Effector memory CD8-positive, alpha-beta T cell (primary cell): ENCODE data around the gene AFF1.
A peak's percentile ranks its signal among the peaks of the same experiment; 100 is the strongest.
"Not testable (repeated sequence)": the region's sequence is repeated elsewhere in the genome, so short reads cannot be mapped to it uniquely, and the experiment has no call there.

Experiments used
- ATAC-seq: fragments of 150-1000 bp; cut with Tn5 transposase; replicated peaks from 2 replicates; pipeline ENCODE4 v1.10.0; 2021; ENCODE audit warnings: mild to moderate bottlenecking, moderate library complexity
- DNase-seq, 3 experiments: peaks; one replicate each; pipeline ENCODE4 v3.0.0; 2021
- H3K27ac Mint-ChIP-seq, 2 donors: one replicate each; pipeline ENCODE4 v1.8.0; 2022; ENCODE audit warnings: mild to moderate bottlenecking in 2 of 2, mixed read lengths in 2 of 2, moderate library complexity in 2 of 2
- H3K27me3 Mint-ChIP-seq, 2 donors: one replicate each; pipeline ENCODE4 v1.8.0; 2022; ENCODE audit warnings: mixed read lengths in 2 of 2
- H3K36me3 Mint-ChIP-seq: one replicate; pipeline ENCODE4 v1.8.0; 2022; ENCODE audit warnings: mild to moderate bottlenecking, moderate library complexity, mixed read lengths; ENCODE audit not compliant: insufficient read depth
- H3K4me1 Mint-ChIP-seq, 2 donors: one replicate each; pipeline ENCODE4 v1.8.0; 2022; ENCODE audit warnings: low read depth in 2 of 2, mixed read lengths in 2 of 2
- H3K4me3 Mint-ChIP-seq, 2 donors: one replicate each; pipeline ENCODE4 v1.8.0; 2022; ENCODE audit warnings: mild to moderate bottlenecking in 2 of 2, mixed read lengths in 2 of 2, moderate library complexity in 2 of 2
- H3K9me3 Mint-ChIP-seq, 2 donors: one replicate each; pipeline ENCODE4 v1.8.0; 2022; ENCODE audit warnings: mixed read lengths in 2 of 2

The AFF1 gene

DNA sequence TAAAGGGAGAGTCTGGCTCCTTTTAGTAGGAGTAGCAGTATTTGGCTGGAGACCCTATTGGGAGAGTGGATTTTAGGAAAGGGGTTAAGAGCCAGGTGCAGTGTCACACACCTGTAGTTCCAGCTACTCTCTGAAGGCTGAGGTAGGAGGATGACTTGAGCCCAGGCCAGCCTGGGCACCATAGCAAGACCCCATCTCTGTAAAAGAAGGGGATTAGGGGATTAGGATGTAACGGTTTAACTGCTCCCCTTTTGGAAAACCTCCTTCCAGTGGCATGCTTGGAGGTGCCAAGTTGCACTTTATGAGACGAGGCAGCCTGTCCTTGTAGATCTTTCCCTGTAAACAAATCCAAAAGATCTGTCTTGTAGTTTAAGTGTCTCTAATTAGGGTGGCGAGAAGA lies 145.7 kb downstream of the AFF1 start:
- Mint-ChIP-seq H3K4me3 (no peak overlapping the region), H3K4me1 (peaks cover 25 to 31% of the 10 kb centered on the region in 2 donors)

DNA sequence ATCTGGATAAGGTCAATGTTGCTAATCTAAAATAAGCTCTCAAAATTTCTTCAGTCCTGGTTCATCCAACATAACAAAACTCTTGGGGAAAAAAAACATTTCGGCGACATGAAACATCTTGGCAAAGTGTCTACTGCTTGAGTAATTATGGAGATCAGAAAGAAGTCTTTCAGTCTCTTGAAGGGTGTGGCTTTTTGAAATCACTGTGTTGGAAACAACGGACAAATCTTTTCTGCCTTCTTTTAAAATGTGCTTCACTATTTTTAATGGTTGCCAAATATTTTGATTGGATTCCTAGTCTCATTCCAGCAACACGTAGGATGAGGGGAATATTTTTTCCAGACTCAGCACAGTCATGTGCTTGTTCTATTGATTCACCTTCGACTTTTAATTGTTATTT lies 147.0 kb downstream of the AFF1 start:
- Mint-ChIP-seq H3K4me3 (no peak overlapping the region), H3K27ac (no peak overlapping the region), H3K9me3 (no peaks in the 10 kb centered on the region), H3K27me3 (no peaks in the 10 kb centered on the region), H3K36me3 (peaks cover 16% of the 10 kb centered on the region), H3K4me1 (peaks cover 24 to 31% of the 10 kb centered on the region in 2 donors)
- ATAC-seq = no peak
- DNase-seq = no peak

More for the DNA sequence above, 145.7 kb downstream of the AFF1 start:
- H3K36me3 Mint-ChIP-seq = peaks cover 13% of the 10 kb centered on the region
- H3K9me3 Mint-ChIP-seq = no peaks in the 10 kb centered on the region
- ATAC-seq (no peak), DNase-seq (no peak)
- peak overlapping the region; percentile 16 to 37 for H3K27ac Mint-ChIP-seq
- no peaks in the 10 kb centered on the region for H3K27me3 Mint-ChIP-seq

DNA sequence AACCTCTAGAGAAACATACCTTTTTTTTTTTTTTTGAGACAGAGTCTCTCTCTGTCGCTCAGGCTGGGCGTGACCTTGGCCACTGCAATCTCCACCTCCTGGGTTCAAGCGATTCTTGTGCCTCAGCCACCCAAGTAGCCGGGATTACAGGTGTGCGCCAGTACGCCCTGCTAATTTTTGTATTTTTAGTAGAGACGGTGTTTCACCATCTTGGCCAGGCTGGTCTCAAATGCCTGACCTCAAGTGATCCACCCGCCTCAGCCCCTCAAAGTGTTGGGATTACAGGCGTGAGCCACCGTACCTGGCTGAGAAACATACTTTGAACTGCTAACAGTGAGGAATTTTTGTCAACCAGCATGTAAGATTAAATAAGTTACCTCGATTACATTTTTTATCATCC lies 150.9 kb downstream of the AFF1 start:
- Mint-ChIP-seq H3K36me3 (peaks cover 22% of the 10 kb centered on the region), H3K4me1 (peaks cover 9 to 13% of the 10 kb centered on the region in 2 donors)
- DNase-seq, H3K9me3 Mint-ChIP-seq, ATAC-seq, H3K4me3 Mint-ChIP-seq, H3K27ac Mint-ChIP-seq, H3K27me3 Mint-ChIP-seq: not testable (repeated sequence)

DNA sequence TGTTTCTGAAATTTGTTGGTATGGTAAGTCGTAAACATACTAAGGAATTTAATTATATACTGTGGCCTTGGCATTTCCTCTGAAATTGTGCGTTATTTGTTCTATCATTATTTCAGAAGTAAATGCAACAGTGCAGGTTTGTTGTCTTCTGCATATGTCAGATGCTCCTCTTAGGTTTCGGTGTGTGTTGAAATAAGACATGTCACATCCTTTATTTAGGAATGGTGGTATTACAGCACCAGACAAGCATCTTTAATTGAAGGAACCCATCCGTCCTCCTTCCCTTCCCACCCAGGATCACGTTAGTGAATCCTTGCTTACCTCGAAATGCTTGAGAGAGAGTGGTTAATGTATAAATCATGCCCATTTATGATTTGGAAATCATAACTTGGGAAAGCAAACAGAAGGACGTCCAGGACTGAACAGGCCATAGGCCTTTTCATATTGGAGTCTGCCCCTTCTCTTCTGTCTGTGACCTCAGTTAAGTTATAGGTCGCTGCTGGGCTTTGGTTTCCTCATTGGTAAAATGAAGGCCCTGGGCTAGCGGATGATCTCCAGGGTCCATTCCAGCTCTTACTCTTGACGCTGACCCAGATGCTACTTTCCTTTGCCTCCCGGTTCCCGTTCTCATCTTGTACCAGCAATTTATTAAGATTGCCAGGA lies 151.5 kb downstream of the AFF1 start:
- H3K36me3 Mint-ChIP-seq = peaks cover 28% of the 10 kb centered on the region
- ATAC-seq (no peak), DNase-seq (no peak)
- H3K4me3 Mint-ChIP-seq = no peak overlapping the region
- H3K27me3 Mint-ChIP-seq = no peaks in the 10 kb centered on the region
- no peaks in the 10 kb centered on the region for H3K9me3 Mint-ChIP-seq
- H3K27ac Mint-ChIP-seq = peak overlapping the region in 1 of 2 donors; percentile 27
- peaks cover 7 to 12% of the 10 kb centered on the region in 2 donors for H3K4me1 Mint-ChIP-seq

DNA sequence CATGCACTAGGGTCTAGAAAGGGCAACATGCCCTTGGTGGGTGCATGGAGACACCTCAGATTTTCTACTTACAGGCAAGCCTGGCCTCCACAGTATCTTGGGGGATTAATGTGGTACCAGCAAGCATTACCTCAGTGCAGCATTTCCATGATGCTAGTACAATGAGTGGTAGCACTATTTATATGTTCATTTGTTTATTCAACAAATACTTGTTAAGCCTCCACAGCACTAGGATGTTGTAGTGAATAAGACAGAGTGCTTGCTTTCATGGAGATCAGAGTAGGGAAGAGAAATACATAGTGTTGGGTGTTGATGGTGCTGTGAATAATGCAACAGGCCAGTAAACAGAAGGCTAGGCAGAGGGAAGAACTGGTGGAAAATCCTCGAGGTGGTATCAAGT lies 152.2 kb downstream of the AFF1 start:
- Mint-ChIP-seq H3K27ac (peak overlapping the region in 1 of 2 donors; percentile 27), H3K9me3 (no peaks in the 10 kb centered on the region), H3K4me1 (peaks cover 7 to 12% of the 10 kb centered on the region in 2 donors), H3K36me3 (peaks cover 30% of the 10 kb centered on the region), H3K27me3 (no peaks in the 10 kb centered on the region), H3K4me3 (no peak overlapping the region)
- DNase-seq (no peak), ATAC-seq (no peak)

DNA sequence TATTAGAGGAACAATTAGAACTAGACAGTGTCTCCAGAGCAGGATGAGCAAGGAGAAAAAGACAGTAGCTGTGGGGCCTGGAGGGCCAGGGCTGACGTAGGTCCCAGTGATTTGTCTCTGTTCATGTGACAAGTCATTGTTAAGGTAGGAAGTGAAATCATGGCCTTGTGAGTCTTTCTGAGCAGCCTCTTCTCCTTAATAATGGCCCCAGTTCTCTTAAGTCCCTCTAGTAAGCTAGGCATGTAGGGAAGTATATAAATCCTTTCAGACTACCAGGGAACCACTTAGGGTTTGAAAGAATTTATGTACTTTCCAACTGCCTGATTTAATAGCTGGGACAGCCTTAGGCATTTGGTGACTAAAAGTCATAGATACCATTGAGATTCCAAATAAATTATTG lies 152.6 kb downstream of the AFF1 start:
- Mint-ChIP-seq H3K27ac (no peak overlapping the region), H3K36me3 (peaks cover 30% of the 10 kb centered on the region), H3K27me3 (no peaks in the 10 kb centered on the region), H3K4me1 (peaks cover 7 to 12% of the 10 kb centered on the region in 2 donors), H3K9me3 (no peaks in the 10 kb centered on the region), H3K4me3 (no peak overlapping the region)
- no peak for ATAC-seq
- DNase-seq = no peak

DNA sequence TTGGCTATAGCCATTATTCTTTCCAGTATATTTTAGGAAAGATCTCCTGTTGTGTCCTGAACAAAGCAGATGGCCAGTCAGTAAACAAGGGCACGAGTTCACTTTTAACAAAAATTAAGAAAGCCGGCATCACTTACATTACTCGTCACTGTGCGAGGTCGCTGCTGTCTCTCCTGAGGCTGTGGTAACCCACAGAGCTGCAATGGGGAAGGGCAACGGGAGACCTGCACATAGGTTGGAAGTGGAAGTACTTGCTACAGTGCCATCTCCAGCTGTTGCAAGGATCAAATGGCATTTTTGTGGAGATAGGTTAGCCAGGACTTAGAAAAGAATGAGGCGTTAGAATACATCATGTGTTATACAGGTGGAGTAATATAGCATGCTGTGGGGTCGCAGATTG lies 153.4 kb downstream of the AFF1 start:
- no peak for DNase-seq
- no peak for ATAC-seq
- Mint-ChIP-seq H3K4me1 (peaks cover 10% of the 10 kb centered on the region in 2 donors), H3K27me3 (no peaks in the 10 kb centered on the region), H3K27ac (no peak overlapping the region), H3K36me3 (peaks cover 30% of the 10 kb centered on the region), H3K9me3 (no peaks in the 10 kb centered on the region), H3K4me3 (no peak overlapping the region)

DNA sequence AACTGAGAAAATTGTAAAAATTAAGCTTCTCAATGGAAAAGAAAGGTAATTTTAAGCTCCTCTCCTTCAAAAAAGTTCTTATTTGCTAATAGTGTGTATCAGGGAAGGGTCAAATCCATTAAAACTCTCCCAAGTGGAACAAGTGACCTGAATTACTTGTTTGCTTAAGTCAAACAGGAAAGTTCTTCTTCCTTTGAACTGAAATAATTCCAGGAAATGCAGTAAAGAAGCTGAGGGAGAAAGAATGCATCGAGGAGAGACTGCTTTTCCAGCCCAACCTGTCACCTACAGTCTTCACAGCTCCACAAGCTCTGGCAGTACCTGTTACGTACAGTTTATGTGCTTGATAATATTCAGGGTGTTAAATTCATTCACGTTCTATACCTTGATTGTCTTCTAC lies 154.6 kb downstream of the AFF1 start:
- Mint-ChIP-seq H3K27ac (no peak overlapping the region), H3K27me3 (no peaks in the 10 kb centered on the region), H3K9me3 (no peaks in the 10 kb centered on the region), H3K4me1 (peaks cover 12 to 15% of the 10 kb centered on the region in 2 donors), H3K36me3 (peaks cover 25% of the 10 kb centered on the region), H3K4me3 (no peak overlapping the region)
- DNase-seq (no peak), ATAC-seq (no peak)

DNA sequence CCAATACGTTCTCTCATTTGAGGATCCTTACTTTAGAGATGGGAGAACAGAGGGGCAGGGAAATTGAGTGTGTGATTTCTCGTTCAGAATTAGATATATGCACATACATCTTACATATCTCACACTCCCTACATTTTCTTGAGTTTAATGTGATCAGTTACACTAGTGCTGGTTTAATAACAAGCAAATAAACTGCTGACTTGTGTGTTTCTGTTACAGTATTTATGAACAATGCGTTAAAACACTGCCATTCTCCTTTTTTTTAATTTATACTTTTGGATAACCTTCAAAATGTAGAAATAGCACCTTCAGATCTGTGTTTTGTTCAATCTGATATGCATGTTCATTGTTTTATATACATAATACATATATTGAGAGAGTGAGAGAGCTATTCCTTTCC lies 155.5 kb downstream of the AFF1 start:
- H3K36me3 Mint-ChIP-seq = peaks cover 20% of the 10 kb centered on the region
- H3K9me3 Mint-ChIP-seq = no peaks in the 10 kb centered on the region

DNA sequence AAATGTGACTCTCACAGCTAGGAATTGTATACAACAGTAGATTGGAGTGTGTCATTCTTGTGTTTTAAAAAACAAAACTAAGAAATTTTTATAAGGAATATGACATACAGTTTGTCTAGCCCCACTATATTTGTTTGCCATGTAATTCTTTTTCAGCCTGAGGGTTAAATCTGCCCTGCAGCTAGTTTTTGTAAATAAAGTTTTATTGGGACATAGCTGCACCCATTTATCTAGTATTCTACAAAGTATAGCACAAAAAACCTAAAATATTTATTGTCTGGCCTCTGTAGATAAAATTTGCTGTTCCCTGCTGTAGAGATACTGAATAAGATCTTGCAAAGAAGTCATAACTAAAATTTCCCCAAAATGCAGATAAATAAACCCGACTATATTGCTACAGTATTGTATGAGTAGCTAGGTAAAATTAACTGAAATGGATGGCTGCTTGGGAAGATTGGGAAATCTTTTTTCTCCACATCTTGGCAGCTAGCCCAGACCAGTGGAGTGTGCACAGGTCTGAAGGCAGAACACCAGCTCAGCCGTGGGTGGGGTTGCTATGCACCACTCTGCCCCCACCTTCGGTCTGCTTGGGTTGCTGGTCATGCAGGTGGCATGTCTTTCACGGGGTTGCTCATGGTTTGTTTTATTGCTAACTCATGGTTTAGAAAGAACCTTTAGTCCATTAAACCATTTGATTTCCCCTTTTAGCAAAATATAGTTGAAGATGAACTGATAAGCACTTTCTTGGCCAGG lies 157.8 kb downstream of the AFF1 start:
- peaks cover 10 to 11% of the 10 kb centered on the region in 2 donors for H3K4me1 Mint-ChIP-seq
- peaks cover 24% of the 10 kb centered on the region for H3K36me3 Mint-ChIP-seq
- H3K4me3 Mint-ChIP-seq = no peak overlapping the region
- no peaks in the 10 kb centered on the region for H3K9me3 Mint-ChIP-seq
- H3K27me3 Mint-ChIP-seq = no peaks in the 10 kb centered on the region
- no peak for ATAC-seq
- H3K27ac Mint-ChIP-seq = peak overlapping the region in 1 of 2 donors; percentile 73
- no peak for DNase-seq

More for the DNA sequence above, 155.5 kb downstream of the AFF1 start:
- Mint-ChIP-seq H3K4me1 (peaks cover 12 to 15% of the 10 kb centered on the region in 2 donors), H3K27me3 (no peaks in the 10 kb centered on the region), H3K4me3 (no peak overlapping the region), H3K27ac (peak overlapping the region; percentile 23 to 38)
- ATAC-seq = no peak
- DNase-seq = no peak

DNA sequence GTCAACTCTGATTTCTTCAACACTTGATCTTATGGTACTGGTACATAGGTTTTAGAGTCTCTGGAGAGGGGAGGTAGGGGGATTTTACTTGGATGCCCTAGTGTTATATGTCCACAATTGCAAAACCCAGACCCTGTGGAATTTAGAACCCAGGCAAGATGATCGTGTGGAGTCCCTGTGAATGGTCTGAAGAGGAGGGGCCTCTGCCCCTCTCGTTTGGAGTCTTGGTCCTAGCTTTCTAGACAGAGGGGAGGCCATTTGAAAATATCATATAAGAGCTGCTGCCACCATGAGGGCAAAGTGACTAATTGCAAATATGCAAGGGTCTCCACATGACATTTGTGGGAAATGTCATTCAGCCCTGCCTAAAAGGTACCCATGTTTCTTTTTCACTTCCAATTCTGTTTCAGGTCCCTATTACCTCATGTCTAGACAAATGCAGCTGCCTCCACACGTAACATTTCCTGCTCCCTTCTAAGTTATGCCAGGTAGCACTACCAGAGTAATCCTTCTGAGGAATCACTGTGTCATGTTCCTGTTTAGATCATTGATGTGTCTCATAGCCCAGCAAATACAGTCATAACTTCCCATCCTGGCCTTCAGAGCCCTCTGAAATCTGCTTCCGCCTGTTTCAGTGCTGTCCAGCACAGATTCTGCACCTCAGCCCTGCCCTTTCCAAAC lies 158.8 kb downstream of the AFF1 start:
- DNase-seq = peak; percentile 28 to 47 (median 37)

DNA sequence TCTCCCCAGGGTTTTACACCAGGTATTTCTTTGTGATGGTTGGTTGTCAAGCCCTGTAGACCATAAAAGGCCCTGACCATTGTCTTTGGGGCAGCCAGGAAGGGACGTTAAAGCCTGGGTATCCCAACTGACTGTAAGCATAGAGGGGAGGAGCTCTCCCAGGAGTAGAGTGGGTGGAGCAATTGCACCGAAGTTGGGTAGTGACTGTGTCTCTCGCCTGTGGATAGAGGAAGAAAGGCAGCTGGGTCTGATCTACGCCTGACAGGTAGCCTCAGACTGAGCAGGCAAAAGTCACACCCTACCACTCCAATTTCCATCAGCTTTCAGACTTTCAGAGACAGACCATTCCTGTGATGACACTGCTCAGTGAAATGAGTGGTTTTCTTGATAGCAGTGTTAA lies 162.3 kb downstream of the AFF1 start:
- Mint-ChIP-seq H3K27ac (peak overlapping the region; percentile 7 to 22), H3K36me3 (peaks cover 7% of the 10 kb centered on the region), H3K27me3 (no peaks in the 10 kb centered on the region), H3K4me1 (peaks cover 22 to 33% of the 10 kb centered on the region in 2 donors), H3K4me3 (no peak overlapping the region), H3K9me3 (no peaks in the 10 kb centered on the region)
- DNase-seq (no peak), ATAC-seq (no peak)

More for the DNA sequence above, 158.8 kb downstream of the AFF1 start:
- peak; percentile 83 for ATAC-seq
- Mint-ChIP-seq H3K9me3 (no peaks in the 10 kb centered on the region), H3K4me1 (peaks cover 12 to 17% of the 10 kb centered on the region in 2 donors), H3K27me3 (no peaks in the 10 kb centered on the region), H3K36me3 (peaks cover 24% of the 10 kb centered on the region), H3K4me3 (no peak overlapping the region), H3K27ac (peak overlapping the region in 1 of 2 donors; percentile 73)

DNA sequence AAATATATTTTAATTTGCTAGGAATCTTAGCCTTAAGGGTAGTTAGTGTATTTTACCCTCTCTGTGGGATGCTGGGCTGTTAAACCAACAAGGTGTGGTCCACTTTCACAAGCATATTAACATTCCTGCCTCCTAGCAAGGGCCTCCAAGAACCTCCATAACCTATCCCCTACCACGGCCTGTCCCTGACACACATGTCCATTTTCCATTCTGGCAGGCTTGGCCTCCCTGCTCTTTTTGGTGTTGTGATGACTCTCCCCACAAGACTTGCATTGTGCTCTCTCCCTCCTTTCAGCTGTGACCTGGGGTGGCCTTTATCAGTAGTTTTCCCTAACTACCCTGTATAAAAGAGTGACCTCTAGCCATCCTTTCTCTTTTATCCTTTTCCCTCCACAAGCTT lies 165.4 kb downstream of the AFF1 start:
- Mint-ChIP-seq H3K4me1 (peaks cover 28 to 43% of the 10 kb centered on the region in 2 donors), H3K36me3 (peaks cover 13% of the 10 kb centered on the region)
- DNase-seq = no peak

More for the DNA sequence above, 165.4 kb downstream of the AFF1 start:
- Mint-ChIP-seq H3K9me3 (no peaks in the 10 kb centered on the region), H3K27ac (peak overlapping the region; percentile 21 to 23), H3K27me3 (no peaks in the 10 kb centered on the region), H3K4me3 (no peak overlapping the region)
- ATAC-seq = no peak
